GM03348 (cell line): ENCODE results near the gene IDUA.
"Not testable (repeated sequence)": the region's sequence is repeated elsewhere in the genome, so short reads cannot be mapped to it uniquely, and the experiment has no call there.

ENCODE experiments used
- DNase-seq: peaks from one replicate; pipeline ENCODE4 v3.0.0; 2012; ENCODE audit warnings: low spot score

Gene IDUA

DNA sequence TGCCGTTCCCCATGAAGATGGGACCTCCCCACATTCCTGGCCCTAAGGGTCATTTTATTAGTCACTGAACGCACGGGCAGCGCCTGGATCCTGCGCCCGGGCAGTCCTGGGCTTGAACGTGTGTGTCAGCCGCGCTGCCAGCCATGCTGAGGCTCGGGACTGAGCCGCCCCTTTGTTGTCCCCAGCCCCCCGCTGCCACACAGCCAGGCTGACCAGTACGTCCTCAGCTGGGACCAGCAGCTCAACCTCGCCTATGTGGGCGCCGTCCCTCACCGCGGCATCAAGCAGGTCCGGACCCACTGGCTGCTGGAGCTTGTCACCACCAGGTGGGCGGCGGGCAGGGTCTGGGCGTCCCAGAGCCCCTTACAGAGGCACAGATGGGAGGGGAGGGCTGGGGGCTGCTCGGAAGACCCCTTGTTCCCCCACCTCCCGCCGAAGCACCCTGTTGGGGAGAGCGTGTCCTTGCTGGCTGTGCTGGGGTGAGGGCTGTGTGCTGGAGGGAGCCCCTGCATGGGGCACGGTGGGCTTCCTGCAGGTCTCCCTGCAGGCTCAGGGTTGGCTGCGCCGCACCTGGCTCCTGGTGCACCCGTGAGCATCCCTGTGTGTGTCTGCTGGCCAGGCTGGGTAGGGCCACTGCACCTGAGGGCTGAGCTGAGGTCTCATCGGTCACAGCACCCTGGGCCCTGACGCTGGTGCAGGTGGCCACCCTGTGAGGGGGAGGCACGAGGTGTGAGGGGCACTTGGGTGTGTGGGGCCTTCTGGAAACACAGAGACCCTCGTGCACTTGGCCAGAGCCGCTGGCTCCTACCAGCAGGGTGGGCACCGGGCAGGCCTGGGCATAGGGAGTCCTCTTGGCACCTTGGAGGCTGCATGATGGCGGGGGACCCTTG, 1.0 kb downstream of the IDUA start:
- DNase-seq = peak; percentile 76

GRCh38 chr4:988726-989721, 2.2 kb downstream of the IDUA start:
- no peak for DNase-seq

DNA sequence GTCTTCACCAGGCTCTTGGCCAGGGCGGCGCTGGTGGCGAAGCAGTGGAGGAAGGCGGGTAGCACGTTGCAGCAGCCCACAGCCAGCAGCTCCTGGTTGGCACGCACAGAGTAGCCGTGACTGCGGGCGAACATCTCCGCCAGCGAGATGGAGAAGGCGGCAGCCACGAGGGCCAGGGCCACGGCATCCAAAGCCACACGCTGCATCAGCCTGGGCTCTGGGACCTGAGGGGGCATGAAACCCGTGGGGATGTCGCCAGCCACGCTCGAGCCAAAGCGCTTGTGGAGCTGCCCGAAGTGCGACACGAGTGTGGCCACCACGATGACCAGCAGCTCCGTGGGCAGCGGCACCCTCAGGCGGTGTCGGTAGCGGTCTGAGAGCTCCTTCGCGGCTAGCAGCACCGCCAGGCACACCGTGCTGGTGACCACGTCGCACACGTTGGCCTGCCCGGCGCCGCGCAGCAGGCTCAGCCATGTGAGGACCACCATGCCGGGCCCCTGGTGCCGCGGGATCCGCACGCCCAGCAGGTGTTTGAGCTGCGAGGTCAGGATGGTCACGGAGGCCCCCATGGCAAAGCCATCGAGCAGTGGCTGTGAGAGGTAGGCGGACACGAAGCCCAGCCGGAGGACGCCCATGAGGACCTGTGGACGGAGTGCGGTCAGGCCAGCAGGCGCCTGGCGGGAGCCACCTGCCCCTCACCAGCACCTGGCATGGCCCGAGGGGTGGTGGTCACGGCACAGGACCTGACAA, 3.1 kb downstream of the IDUA start:
- DNase-seq = no peak

DNA sequence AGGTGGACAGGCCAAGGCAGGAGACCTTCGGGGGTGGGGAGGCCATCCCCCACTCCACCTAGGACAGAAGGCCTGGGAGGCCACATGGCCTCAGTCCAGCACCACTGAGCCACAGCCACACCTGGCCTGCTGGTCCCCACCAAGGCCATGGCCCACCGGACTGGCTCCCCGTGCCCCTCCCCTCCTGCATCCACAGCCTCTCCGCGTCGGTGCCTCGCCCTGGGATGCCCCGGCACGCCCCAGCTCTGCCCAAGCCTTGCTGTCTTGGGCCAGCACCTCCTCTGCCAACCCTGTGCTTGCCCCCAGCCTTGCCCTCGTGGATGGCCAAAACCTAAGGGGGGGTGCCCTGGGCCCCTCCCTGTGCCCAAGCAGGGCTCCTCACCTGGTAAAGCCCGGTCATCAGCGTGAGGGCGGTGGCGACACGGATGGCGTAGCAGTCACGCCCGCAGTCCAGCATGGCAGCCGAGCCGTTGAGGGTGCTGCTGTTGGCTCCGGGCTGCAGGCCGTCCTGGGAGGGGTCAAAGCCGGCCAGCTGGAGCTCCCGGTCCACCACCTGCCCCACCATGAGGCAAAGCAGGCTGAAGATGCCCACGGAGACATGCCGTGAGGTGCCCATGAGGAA, 4.0 kb downstream of the IDUA start:
- DNase-seq = no peak

DNA sequence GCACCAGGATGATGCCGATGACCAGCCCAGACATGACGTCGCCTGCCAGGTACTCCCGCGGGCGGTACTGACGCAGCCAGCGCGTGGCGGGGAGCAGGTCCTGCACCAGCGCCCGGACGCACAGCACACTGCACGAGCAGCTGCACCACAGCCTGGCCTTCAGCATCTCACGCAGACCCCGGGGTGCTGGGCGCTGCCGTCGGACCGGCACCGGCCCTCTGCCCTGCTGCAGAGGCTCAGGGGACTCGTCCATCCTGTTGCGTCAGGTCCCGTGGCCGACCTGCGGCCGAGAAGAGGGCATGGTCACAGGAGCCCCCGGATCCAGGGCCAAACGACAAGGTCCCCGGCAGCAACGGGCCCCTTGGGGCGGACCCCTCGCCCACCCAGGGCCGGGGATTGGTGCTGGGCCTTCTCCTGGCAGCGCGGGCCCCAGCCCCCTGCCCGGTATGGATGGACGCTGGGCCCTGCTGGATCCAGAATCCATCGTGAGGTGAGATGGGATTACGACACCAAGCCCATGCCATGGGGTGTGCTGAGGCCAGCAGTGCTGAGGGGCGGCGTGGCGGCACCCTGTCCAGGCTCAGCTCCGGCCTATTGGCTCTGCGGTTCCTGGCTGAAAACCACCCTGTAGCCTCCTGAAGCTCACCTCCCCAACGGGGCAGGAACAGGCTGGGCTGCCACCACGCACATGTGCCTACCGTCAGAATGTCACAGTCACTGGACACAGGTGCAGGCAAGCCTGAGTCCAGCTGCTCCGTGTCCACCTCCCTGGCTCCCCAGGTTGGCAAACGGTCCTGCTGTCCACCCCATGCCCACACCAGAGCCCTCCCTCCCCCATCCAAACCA, 4.8 kb downstream of the IDUA start:
- DNase-seq = no peak

- DNase-seq = no peak
Measured at GRCh38 chr4:992297-993110, 5.7 kb downstream of the IDUA start.

DNA sequence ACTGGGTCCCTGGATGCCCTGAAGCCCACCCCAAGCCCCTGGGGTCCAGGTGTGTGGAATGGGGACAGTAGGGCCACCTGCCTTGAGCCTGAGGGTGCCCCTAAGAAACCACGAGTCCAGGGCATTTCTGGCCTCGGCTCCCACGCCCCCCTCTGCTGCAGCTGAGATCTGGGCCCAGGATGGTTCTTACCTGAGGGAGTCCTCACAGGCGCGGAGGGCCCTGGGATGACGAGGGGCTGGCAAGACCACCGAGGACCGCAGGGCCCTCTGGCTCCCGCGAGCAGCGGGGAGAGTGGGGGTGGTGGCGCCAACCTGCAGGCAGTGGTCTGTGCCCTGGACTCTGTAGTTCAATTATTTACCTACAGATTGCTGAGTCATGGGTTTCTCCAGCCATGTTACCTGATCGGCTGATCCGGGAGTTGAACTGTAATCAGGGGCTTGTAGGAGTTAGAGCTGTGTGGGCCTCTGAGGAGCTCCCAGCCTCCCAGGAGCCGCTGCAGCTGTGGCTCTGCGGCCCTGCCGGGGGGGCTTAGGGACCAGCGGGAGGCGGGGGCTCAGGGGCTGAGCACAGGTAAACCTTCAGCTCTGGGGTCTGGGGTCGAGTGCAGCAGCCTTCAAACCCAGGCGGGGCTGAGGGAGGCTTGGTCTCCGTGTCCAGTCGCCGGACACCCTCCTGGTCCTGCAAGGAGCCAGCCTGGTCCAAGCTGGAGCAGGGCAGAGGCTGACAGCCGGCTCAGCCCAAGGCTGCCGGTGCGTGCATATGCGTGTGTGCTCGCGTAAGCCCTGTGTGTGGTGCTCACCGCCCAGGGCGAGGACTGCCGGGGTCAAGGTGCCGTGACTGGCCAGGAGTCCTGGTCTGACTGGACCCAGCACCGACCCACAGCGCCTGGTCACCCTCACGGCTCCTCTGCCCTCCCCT, 6.5 kb downstream of the IDUA start, which contains the start of gene SLC26A1:
Gene SLC26A1 (minus strand): TSS at position 294 of the 919 bp plus-strand sequence. CDS start 1,701 bp downstream, outside the sequence.
- DNase-seq = no peak

DNA sequence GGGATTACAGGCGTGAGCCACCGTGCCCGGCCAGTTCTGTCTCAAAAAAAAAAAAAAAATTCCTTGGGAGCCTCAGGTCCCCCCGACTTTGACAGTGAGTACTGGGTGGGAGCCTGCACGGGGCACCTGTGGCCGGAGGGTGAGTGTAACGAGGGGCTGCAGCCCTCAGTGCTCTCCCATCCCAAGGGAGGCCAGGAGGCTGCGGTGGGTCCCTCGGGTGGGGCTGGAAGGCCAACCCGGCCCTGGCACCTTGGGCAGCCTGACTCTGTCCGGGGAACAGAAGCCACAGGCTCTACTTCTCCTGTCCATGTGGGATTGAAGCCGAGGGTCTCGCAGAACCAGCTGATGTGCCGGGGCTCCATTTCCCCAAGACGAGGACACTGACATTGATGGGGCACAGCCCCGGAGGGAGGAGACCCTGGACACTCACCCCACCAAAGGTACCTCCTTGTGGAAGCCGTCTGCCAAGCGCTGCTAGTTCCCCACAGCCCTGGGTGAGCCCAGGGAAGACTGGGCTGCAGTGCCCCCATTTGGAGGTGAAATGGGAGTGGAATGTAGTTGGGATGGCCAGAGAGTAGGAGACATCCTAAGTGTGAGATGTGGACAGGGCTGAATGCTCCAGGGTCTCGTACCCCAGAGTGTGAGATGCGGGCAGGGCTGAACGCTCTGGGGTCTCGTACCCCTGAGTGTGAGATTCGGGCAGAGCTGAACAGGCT, 8.6 kb downstream of the IDUA start:
- no peak for DNase-seq

GRCh38 chr4:996030-996996, 9.5 kb downstream of the IDUA start:
- no peak for DNase-seq

DNA sequence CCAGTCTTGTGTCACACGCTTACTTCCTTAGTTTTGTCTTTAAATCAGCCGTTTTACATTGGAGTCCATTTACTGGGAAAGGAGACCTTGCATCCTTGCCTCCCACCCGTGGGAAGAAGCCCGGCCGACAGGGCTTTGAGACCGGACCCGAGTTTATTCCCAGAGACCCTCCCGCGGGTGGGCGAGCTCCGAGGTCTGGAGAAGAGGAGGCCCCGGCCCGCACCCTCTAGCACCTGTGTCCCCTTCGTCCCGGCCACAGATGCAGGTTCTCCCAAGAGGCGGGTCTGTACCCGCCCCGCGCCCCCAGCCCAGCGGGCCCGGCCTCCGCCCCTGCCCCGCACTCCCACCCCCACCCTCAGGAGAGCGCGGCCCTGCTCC, 10.1 kb downstream of the IDUA start:
- DNase-seq = no peak

DNA sequence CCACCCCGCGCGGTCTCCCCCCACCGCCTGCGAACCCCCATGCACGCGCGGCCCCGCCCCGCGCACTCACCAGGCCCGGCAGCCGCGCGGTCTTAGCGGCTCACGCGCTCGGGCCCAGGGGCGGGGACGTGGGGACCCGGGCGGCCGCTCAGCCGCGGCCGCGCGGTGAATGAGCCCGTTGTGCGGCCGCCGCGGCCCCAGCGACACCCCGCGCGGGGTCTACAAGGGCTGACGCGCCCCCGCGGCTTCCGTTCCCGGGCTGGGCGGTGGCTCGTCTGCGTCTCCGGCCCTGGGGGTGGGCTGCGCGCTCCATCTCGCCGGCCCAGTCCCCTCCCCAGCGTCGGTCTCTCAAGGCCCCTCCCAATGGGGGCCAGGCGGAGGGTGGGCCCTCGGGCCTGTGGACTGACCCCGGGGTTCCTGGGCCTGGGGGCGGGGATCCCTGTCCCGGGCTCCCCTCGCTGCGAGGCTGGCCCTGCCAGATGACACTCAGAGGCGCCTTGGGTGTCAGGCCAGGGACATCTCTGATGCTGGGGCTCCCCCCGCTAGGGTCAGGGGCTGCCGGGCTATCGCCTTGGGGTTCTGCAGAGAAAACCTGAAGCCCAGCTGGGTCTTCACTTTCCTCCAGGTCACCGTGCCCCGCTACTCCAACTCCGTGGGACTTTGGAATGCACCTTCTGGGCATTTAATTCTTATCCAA, 10.7 kb downstream of the IDUA start:
- DNase-seq = peak; percentile 77

- no peak for DNase-seq
Measured at GRCh38 chr4:998096-998691, 11.3 kb downstream of the IDUA start.

DNA sequence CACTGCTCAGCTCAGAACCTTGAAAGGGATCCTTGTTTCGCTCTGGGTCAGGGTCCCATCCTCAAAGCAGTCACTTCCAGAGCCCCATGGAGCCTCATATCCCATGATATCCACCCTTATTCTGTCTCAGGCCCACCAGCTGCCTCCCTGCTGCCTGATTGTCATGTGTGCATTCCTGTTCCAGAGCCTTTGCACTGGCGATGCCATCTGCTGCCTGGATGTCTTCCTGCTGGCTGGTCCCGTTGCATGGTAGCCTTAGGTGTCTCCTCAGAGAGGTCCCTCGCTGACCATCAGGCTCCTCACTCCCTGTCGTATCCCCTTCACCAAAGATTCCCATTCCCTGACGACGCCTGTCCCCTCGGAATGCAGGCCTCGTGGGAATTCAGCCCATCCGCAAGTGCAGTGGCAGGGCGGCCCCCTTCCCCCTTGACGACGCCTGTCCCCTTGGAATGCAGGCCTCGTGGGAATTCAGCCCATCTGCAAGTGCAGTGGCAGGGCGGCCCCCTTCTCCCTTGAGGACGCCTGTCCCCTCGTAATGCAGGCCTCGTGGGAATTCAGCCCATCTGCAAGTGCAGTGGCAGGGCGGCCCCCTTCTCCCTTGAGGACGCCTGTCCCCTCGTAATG, 12.5 kb downstream of the IDUA start:
- DNase-seq = not testable (repeated sequence)

DNA sequence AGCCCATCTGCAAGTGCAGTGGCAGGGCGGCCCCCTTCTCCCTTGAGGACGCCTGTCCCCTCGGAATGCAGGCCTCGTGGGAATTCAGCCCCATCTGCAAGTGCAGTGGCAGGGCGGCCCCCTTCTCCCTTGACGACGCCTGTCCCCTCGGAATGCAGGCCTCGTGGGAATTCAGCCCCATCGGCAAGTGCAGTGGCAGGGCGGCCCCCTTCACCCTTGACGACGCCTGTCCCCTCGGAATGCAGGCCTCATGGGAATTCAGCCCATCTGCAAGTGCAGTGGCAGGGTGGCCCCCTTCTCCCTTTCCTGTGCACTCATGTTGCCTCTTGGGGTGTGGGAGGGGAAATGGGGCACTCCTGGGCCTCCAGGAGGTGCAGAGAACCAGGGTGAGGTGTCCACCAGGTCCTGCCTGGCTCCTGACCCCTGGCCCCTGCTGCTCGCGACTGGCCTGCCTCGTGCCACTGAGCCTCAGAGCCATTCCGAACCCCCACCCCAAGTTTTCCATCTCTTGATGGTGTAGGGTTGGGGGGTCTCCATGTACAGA, 13.1 kb downstream of the IDUA start:
- DNase-seq = no peak

GRCh38 chr4:1000686-1001260, 13.9 kb downstream of the IDUA start:
- DNase-seq = no peak
